C4-2B (cell line): ENCODE measurements around the gene PAQR4.
A peak's percentile ranks its signal among the peaks of the same experiment; 100 is the strongest.

Experiments
- H3K27ac ChIP-seq: fragments of 450-650 bp; 2 replicates; pipeline ENCODE4 v1.5.1; 2017
- ZFX ChIP-seq: fragments of 450-650 bp; IDR thresholded peaks from 2 replicates; pipeline ENCODE4 v1.6.1; 2017
- TF ChIP-seq, protein P1 (sequence below): fragments of 450-650 bp; conservative IDR thresholded peaks from 2 replicates; pipeline ENCODE4 v1.5.1; 2017; ENCODE audit warnings: mild to moderate bottlenecking

PAQR4 gene

DNA sequence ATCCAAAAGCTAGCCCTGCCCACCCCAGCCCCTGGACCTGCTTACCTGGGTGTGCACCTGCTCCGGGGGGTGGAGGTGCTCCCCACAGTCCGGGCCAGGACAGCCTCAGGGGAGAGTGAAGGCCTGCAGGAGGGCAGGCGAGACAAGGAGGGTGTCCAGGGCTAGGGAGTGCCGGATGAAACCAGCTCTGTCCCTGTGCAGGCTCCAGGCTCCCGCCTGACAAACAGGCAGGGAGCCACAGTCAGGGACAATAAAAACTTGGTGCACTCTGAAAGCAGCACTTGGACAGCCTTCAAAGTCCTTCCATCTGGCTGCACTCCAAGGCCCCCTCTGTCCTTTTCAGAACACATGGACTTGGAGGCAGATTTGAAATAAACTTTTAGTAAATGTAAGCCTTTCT lies 3.9 kb downstream of the PAQR4 start:
- peak overlapping the region; percentile 92 for H3K27ac ChIP-seq
- TF ChIP-seq, protein P1, sequence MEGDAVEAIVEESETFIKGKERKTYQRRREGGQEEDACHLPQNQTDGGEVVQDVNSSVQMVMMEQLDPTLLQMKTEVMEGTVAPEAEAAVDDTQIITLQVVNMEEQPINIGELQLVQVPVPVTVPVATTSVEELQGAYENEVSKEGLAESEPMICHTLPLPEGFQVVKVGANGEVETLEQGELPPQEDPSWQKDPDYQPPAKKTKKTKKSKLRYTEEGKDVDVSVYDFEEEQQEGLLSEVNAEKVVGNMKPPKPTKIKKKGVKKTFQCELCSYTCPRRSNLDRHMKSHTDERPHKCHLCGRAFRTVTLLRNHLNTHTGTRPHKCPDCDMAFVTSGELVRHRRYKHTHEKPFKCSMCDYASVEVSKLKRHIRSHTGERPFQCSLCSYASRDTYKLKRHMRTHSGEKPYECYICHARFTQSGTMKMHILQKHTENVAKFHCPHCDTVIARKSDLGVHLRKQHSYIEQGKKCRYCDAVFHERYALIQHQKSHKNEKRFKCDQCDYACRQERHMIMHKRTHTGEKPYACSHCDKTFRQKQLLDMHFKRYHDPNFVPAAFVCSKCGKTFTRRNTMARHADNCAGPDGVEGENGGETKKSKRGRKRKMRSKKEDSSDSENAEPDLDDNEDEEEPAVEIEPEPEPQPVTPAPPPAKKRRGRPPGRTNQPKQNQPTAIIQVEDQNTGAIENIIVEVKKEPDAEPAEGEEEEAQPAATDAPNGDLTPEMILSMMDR = no peak
- TF ChIP-seq ZFX = no peak

- no peak for TF ChIP-seq ZFX
- TF ChIP-seq, protein P1 = no peak
- peak overlapping the region; percentile 92 for H3K27ac ChIP-seq
Observed at GRCh38 chr16:2973605-2974318, 4.6 kb downstream of the PAQR4 start.

- no peak for TF ChIP-seq ZFX
- TF ChIP-seq, protein P1 = no peak
- peak overlapping the region; percentile 92 for H3K27ac ChIP-seq
Observed at GRCh38 chr16:2974319-2975056, 5.3 kb downstream of the PAQR4 start.

DNA sequence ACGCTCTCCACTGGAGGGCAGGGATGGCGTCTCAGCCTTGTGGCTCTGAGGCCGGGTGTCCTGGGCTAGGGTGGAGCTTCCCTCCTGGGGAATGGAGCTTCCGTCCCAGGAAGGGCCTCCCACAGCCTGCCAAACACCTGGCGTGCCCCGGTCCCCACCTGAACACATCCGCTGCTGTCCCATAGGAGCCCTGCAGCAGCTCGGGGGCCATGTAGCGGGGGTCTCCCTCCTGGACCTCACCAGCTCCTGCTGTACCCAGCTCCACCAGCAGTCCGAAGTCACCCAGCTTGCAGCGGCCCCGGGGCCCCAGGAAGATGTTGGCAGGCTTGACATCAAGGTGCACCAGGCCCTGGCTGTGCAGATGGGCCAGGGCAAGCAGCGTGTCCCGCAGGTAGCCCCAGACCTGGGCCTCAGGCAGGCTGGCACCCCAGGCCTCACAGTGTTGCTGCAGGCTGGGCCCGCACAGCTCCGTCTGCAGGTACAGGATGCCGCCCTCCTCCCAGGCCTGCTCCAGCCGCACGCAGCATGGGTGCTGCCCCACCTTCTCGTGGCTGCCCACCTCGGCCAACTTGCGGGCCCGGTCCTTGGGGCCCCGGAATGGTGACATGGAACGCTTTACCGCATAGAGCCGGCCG lies 6.1 kb downstream of the PAQR4 start:
- no peak for TF ChIP-seq ZFX
- TF ChIP-seq, protein P1 = no peak
- no peak overlapping the region; the same call in 1 of the 2 replicates for H3K27ac ChIP-seq

DNA sequence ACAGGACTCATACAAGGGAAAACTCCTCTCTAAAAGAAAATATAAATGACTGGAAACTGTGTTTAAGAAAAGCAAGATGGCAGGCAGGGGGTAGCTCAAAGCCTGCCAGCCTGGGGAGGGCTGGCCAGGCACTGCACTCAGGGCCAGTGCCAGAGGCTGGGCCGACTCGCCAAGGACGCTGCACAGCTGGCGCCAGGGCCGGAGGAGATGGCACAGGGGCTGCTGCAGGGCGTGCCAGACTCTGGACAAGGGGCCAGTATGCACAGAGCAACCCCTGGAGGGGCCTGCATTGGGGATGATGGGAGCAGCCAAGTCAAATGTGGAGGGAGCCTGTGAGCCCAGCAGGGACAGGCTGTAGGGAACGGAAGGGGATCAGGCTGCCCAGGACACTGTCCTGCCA lies 7.1 kb downstream of the PAQR4 start:
- TF ChIP-seq, protein P1 = no peak
- no peak for TF ChIP-seq ZFX
- H3K27ac ChIP-seq = peak overlapping the region; percentile 94; the same call in 1 of the 2 replicates

DNA sequence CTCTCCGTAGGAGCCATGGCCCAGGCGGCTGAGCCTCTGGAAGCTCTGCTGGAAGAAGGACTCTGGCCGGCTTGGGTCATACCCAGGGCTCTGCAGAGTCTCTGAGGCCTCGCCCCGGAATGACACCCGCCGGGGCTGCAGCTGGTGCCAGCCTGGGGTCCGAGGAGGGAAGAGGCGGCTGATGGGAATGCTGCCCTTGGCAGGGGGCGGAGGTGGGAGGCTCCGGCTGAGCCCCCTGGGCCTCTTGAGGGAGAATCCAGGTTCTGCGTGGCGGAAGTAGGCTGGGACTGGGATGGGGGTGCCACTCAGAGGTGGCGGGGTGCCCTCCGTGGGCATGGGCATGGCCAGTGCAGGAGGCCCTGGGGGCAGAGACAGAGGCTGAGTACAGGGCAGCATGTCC lies 7.5 kb downstream of the PAQR4 start:
- H3K27ac ChIP-seq = peak overlapping the region; percentile 94
- TF ChIP-seq, protein P1 = no peak
- TF ChIP-seq ZFX = no peak

DNA sequence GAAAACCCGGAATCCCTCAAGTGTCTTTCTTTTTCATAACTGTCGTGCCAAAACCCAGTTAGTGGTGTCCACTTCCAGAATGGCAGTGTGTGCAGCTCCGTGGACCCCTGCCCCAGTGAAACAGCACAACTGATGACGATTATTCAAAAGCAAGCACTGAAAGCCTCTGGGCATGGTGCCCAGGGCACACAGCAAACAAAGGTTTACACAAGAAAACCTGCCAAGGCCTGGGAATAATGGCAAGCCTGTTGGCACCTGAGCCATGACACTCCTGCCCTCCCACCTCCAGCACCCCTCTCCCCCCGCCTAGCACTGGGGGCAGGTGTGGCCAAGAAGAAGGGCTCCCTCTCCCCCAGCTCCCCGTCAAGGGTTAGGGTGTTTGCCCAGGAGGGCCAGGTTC lies 8.3 kb downstream of the PAQR4 start:
- TF ChIP-seq, protein P1 = no peak
- peak overlapping the region; percentile 94 for H3K27ac ChIP-seq
